Measurements from ENCODE around the gene RHCE.
"Not testable (repeated sequence)": the region's sequence is repeated elsewhere in the genome, so short reads cannot be mapped to it uniquely, and the experiment has no call there.

GRCh38 chr1:25329950-25330349, 90.7 kb downstream of the RHCE start:
- TF ChIP-seq CTCF (IDR thresholded peaks at IDR 0.05; ENCODE audit: insufficient read depth, low read length); POLR2AphosphoS5 (IDR thresholded peaks at IDR 0.05; ENCODE audit: low read depth); REST (IDR thresholded peaks at IDR 0.05; ENCODE audit: insufficient replicate concordance, low read depth); GABPA (IDR thresholded peaks at IDR 0.05; ENCODE audit: low read depth): not testable (repeated sequence)
